ENCODE data around the gene SRCAP. TPM values are rescaled to one million over a fixed set of nuclear protein-coding genes. Genes with fewer than 3 reads are reported as not detected.

SRCAP gene
- total and polyA plus RNA-seq, 2 of the 8 experiments (the other 6 are each of a cell fraction or from before 2014, with no cell fraction given) = 5.5 to 54.3 TPM

- TF ChIP-seq PHF8 (conservative IDR thresholded peaks at IDR 0.05; ENCODE audit: low read depth, low read length) (no peak), CHD1 (IDR thresholded peaks at IDR 0.05; ENCODE audit: low read depth, low read length) (no peak), BACH1 (IDR thresholded peaks at IDR 0.05; ENCODE audit: low read length) (no peak)
Observed at GRCh38 chr16:30760001-30760559, 61.1 kb downstream of the SRCAP start (continued).

Data from H1 (cell line).